Natural killer cell treated with Interleukin-12 subunit alpha and Interleukin-12 subunit beta and Interleukin-15 and Interleukin-18, amount 100 ng/mL, for 72 hours (primary cell): ENCODE measurements around the gene NF1. TPM values are rescaled to one million over a fixed set of nuclear protein-coding genes. Genes with fewer than 3 reads are reported as not detected.
A peak's percentile ranks its signal among the peaks of the same experiment; 100 is the strongest.

Source experiments
- ATAC-seq, 2 donors: fragments of 150-1000 bp; cut with Tn5 transposase in 1 of 2; sonication (Bioruptor Pico), chemical (Tn5 transposase) in 1 of 2; 2 replicates each; pipeline ENCODE4 v1.10.0; 2021
- DNase-seq: peaks from one replicate; pipeline ENCODE4 v3.0.0; 2022; ENCODE audit warnings: low spot score
- H3K27ac Mint-ChIP-seq, 2 donors: 1 replicate in 1 of 2; 2 replicates in 1 of 2; pipeline ENCODE4 v1.8.0; 2022; ENCODE audit warnings: mixed read lengths in 2 of 2, mild to moderate bottlenecking in 1 of 2, moderate library complexity in 1 of 2
- H3K27me3 Mint-ChIP-seq, 2 donors: 1 replicate in 1 of 2; 2 replicates in 1 of 2; pipeline ENCODE4 v1.8.0; 2022; ENCODE audit warnings: mixed read lengths in 2 of 2
- H3K36me3 Mint-ChIP-seq: one replicate; pipeline ENCODE4 v1.8.0; 2022; ENCODE audit warnings: mixed read lengths
- H3K4me1 Mint-ChIP-seq, 2 donors: 1 replicate in 1 of 2; 2 replicates in 1 of 2; pipeline ENCODE4 v1.8.0; 2022; ENCODE audit warnings: low read depth in 2 of 2, mixed read lengths in 2 of 2, mild to moderate bottlenecking in 1 of 2
- H3K4me3 Mint-ChIP-seq: one replicate; pipeline ENCODE4 v1.8.0; 2022; ENCODE audit warnings: mixed read lengths
- H3K9me3 Mint-ChIP-seq: 2 replicates; pipeline ENCODE4 v1.8.0; 2022; ENCODE audit warnings: mixed read lengths
- total RNA-seq, 2 donors: library from RNA; stranded (reverse); gene quantifications; one replicate each; pipeline ENCODE4 v1.2.3, GENCODE V29; 2022

Gene NF1
- total RNA-seq, 2 donors from 2014 or later: 34.6 to 45.1 TPM

- Mint-ChIP-seq H3K27me3 (no peaks in the 10 kb centered on the region), H3K4me3 (no peak overlapping the region), H3K9me3 (no peaks in the 10 kb centered on the region), H3K36me3 (no peaks in the 10 kb centered on the region), H3K4me1 (peaks cover 4 to 8% of the 10 kb centered on the region in 2 donors), H3K27ac (no peak overlapping the region)
- DNase-seq (no peak), ATAC-seq (no peak)
Measured at GRCh38 chr17:31126318-31126717, 31.5 kb downstream of the NF1 start.

- ATAC-seq: no peak
- Mint-ChIP-seq H3K9me3 (no peaks in the 10 kb centered on the region), H3K36me3 (no peaks in the 10 kb centered on the region), H3K27me3 (no peaks in the 10 kb centered on the region), H3K27ac (no peak overlapping the region), H3K4me3 (no peak overlapping the region), H3K4me1 (peaks cover 0 to 4% of the 10 kb centered on the region in 2 donors)
- no peak for DNase-seq
Measured at GRCh38 chr17:31128241-31128640, 33.5 kb downstream of the NF1 start.

- Mint-ChIP-seq H3K27ac (no peak overlapping the region), H3K27me3 (no peaks in the 10 kb centered on the region), H3K4me1 (peaks cover 0 to 4% of the 10 kb centered on the region in 2 donors), H3K36me3 (no peaks in the 10 kb centered on the region), H3K4me3 (no peak overlapping the region), H3K9me3 (no peaks in the 10 kb centered on the region)
- ATAC-seq (peak; percentile 43 to 45), DNase-seq (no peak)
Measured at GRCh38 chr17:31130286-31131224, 35.8 kb downstream of the NF1 start.

GRCh38 chr17:31131299-31131698, 36.5 kb downstream of the NF1 start:
- Mint-ChIP-seq H3K9me3 (no peaks in the 10 kb centered on the region), H3K36me3 (no peaks in the 10 kb centered on the region), H3K27ac (no peak overlapping the region), H3K4me3 (no peak overlapping the region), H3K27me3 (no peaks in the 10 kb centered on the region), H3K4me1 (peaks cover 0 to 4% of the 10 kb centered on the region in 2 donors)
- ATAC-seq (peak in 1 of 2 donors; percentile 46), DNase-seq (no peak)

GRCh38 chr17:31132977-31133376, 38.2 kb downstream of the NF1 start:
- H3K4me3 Mint-ChIP-seq: no peak overlapping the region
- H3K27me3 Mint-ChIP-seq: no peaks in the 10 kb centered on the region

GRCh38 chr17:31134576-31134975, 39.8 kb downstream of the NF1 start:
- no peak for ATAC-seq
- no peak overlapping the region for H3K27ac Mint-ChIP-seq
- no peak for DNase-seq
- no peaks in the 10 kb centered on the region for H3K27me3 Mint-ChIP-seq
- no peaks in the 10 kb centered on the region for H3K9me3 Mint-ChIP-seq
- H3K36me3 Mint-ChIP-seq: no peaks in the 10 kb centered on the region
- no peak overlapping the region for H3K4me3 Mint-ChIP-seq
- no peaks in the 10 kb centered on the region for H3K4me1 Mint-ChIP-seq

More at GRCh38 chr17:31132977-31133376, 38.2 kb downstream of the NF1 start:
- H3K4me1 Mint-ChIP-seq: no peaks in the 10 kb centered on the region
- no peak for DNase-seq
- H3K9me3 Mint-ChIP-seq: no peaks in the 10 kb centered on the region
- no peak overlapping the region for H3K27ac Mint-ChIP-seq
- no peak for ATAC-seq
- H3K36me3 Mint-ChIP-seq: no peaks in the 10 kb centered on the region

GRCh38 chr17:31136319-31136718, 41.5 kb downstream of the NF1 start:
- DNase-seq (no peak), ATAC-seq (no peak)
- Mint-ChIP-seq H3K4me1 (peaks cover 0 to 4% of the 10 kb centered on the region in 2 donors), H3K27ac (no peak overlapping the region), H3K4me3 (no peak overlapping the region), H3K36me3 (no peaks in the 10 kb centered on the region), H3K9me3 (no peaks in the 10 kb centered on the region), H3K27me3 (no peaks in the 10 kb centered on the region)

GRCh38 chr17:31140111-31140510, 45.3 kb downstream of the NF1 start:
- no peak overlapping the region for H3K27ac Mint-ChIP-seq
- ATAC-seq: no peak
- H3K4me1 Mint-ChIP-seq: peaks cover 0 to 4% of the 10 kb centered on the region in 2 donors
- no peak overlapping the region for H3K4me3 Mint-ChIP-seq
- H3K27me3 Mint-ChIP-seq: no peaks in the 10 kb centered on the region
- H3K9me3 Mint-ChIP-seq: no peaks in the 10 kb centered on the region
- H3K36me3 Mint-ChIP-seq: no peaks in the 10 kb centered on the region
- DNase-seq: no peak

- Mint-ChIP-seq H3K27ac (no peak overlapping the region), H3K4me3 (no peak overlapping the region), H3K27me3 (no peaks in the 10 kb centered on the region), H3K36me3 (no peaks in the 10 kb centered on the region), H3K4me1 (peaks cover 0 to 4% of the 10 kb centered on the region in 2 donors), H3K9me3 (no peaks in the 10 kb centered on the region)
- no peak for DNase-seq
- ATAC-seq: no peak
Measured at GRCh38 chr17:31144428-31144827, 49.7 kb downstream of the NF1 start.

- no peaks in the 10 kb centered on the region for H3K36me3 Mint-ChIP-seq
- H3K4me1 Mint-ChIP-seq: peaks cover 0 to 4% of the 10 kb centered on the region in 2 donors
- no peak overlapping the region for H3K27ac Mint-ChIP-seq
- ATAC-seq (no peak), DNase-seq (no peak)
- H3K27me3 Mint-ChIP-seq: no peaks in the 10 kb centered on the region
- H3K9me3 Mint-ChIP-seq: no peaks in the 10 kb centered on the region
- no peak overlapping the region for H3K4me3 Mint-ChIP-seq
Measured at GRCh38 chr17:31144836-31145235, 50.1 kb downstream of the NF1 start.

- peaks cover 3% of the 10 kb centered on the region for H3K9me3 Mint-ChIP-seq
- no peak overlapping the region for H3K27ac Mint-ChIP-seq
- H3K4me1 Mint-ChIP-seq: no peaks in the 10 kb centered on the region
- ATAC-seq (no peak), DNase-seq (no peak)
- H3K4me3 Mint-ChIP-seq: no peak overlapping the region
- H3K36me3 Mint-ChIP-seq: peaks cover 6% of the 10 kb centered on the region
- no peaks in the 10 kb centered on the region for H3K27me3 Mint-ChIP-seq
Measured at GRCh38 chr17:31147507-31148202, 52.9 kb downstream of the NF1 start.

GRCh38 chr17:31148205-31148604, 53.4 kb downstream of the NF1 start:
- H3K4me1 Mint-ChIP-seq: no peaks in the 10 kb centered on the region
- no peak for DNase-seq
- no peak for ATAC-seq
- no peak overlapping the region for H3K27ac Mint-ChIP-seq
- H3K27me3 Mint-ChIP-seq: no peaks in the 10 kb centered on the region
- no peak overlapping the region for H3K4me3 Mint-ChIP-seq
- peaks cover 3% of the 10 kb centered on the region for H3K9me3 Mint-ChIP-seq
- H3K36me3 Mint-ChIP-seq: peaks cover 9% of the 10 kb centered on the region

GRCh38 chr17:31152271-31152670, 57.5 kb downstream of the NF1 start:
- no peak overlapping the region for H3K4me3 Mint-ChIP-seq
- peaks cover 3% of the 10 kb centered on the region for H3K9me3 Mint-ChIP-seq
- H3K4me1 Mint-ChIP-seq: no peaks in the 10 kb centered on the region
- H3K36me3 Mint-ChIP-seq: peaks cover 9% of the 10 kb centered on the region
- DNase-seq (no peak), ATAC-seq (no peak)
- H3K27ac Mint-ChIP-seq: no peak overlapping the region
- no peaks in the 10 kb centered on the region for H3K27me3 Mint-ChIP-seq

GRCh38 chr17:31155208-31155810, 60.5 kb downstream of the NF1 start:
- Mint-ChIP-seq H3K36me3 (peaks cover 9% of the 10 kb centered on the region), H3K4me1 (peaks cover 7 to 13% of the 10 kb centered on the region in 2 donors), H3K9me3 (peaks cover 3% of the 10 kb centered on the region), H3K27ac (no peak overlapping the region), H3K4me3 (no peak overlapping the region), H3K27me3 (no peaks in the 10 kb centered on the region)
- DNase-seq: no peak
- no peak for ATAC-seq
